Daoy (cell line): ENCODE measurements around the gene SCN11A. TPM values are rescaled to one million over a fixed set of nuclear protein-coding genes. Genes with fewer than 3 reads are reported as not detected.
"Not testable (repeated sequence)": the region's sequence is repeated elsewhere in the genome, so short reads cannot be mapped to it uniquely, and the experiment has no call there.

ENCODE experiments used
- DNase-seq: peaks from one replicate; pipeline ENCODE4 v3.0.0-alpha.2; 2015; ENCODE audit warnings: low read depth
- total RNA-seq: library from RNA; depleted of rRNA; stranded (reverse); fragments of >200 nt; shearing (Covaris generic); gene quantifications from 2 replicates; pipeline ENCODE4 v1.2.3, GENCODE V29; 2014

Gene SCN11A
- total RNA-seq, 1 experiment from 2014 or later: not detected

DNA sequence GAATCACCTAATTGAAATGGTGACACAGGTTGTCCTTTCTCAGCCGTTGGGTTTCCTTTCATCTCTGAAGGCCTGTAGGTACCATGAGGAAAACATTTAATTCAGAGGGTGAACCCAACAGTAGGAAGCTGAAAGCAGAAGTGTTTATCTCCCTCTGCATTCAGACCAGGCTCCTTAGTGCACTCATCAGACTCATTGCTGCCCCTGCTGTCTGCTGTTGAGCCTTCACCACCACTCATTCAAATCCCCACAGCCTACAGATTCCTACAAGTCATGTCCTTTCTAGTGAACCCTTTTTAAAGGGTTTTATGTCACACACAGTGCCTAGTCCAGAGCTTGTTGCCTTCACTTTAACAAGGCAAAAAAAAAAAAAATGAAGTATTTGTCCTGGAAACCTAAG is 13.5 kb upstream of the SCN11A start:
- DNase-seq: peak; percentile 6

DNA sequence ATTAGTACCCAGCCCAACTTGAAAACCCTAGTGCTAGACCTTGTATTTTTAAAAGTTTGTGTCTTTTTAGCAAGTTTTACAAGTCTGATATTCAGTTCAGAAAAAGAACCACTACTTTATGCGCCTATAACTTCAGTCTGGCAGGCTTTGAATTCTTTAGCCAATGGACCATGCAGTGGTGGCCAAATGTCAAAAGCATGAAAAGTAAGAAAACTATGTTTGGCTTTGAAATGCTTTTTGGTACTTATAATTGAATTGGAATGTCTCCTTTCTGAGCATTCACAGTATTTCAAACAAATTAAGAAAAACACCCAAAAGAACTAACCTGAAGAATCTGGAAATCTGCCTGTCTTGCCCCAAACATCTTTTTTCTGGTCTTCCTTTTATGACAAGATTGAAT is 12.9 kb upstream of the SCN11A start:
- DNase-seq: no peak

DNA sequence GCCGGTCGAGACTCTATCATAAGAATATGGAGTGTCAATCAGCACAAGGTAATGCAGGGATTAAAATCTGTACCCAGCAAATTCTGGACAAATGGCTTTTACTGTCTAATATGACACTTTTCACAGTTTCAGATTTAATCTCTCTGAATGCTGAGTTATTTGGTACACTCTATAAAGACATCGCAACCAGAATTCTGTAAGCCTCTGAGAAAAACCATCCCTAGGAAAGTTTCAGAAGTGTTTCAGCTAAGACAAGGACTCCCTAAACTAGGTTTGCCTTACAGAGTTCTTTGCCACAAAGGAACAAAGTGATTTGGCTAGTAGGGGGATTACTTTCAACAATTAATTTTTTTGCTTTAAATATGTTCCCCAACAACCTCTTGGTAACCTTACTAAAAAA is 11.4 kb upstream of the SCN11A start:
- DNase-seq: no peak

DNA sequence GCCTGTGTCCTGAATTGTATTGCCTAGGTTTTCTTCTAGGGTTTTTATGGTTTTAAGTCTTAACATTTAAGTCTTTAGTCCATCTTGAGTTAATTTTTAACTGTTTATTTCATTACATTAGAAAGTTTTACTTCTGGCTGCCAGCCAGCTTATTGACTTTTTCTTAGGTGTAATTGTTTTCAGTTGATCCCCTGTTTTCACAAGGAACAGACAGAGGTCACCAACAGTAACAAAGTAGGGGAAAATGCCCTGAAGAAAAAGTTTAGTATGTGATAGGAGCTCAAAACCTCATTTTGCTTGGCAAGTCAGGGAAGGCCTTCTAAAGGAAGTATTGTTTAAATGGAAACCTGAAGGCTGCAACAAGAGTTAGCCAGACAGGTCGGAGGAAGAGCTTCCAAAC is 10.4 kb upstream of the SCN11A start:
- no peak for DNase-seq

DNA sequence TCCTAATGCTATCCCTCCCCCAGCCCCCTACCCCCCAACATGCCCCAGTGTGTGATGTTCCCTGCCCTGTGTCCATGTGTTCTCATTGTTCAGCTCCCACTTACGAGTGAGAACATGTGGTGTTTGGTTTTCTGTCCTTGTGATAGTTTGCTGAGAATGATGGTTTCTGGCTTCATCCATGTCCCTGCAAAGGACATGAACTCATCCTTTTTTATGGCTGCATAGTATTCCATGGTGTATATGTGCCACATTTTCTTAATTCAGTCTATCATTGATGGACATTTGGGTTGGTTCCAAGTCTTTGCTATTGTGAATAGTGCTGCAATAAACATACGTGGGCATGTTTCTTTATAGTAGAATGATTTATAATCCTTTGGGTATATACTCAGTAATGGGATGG is 9.5 kb upstream of the SCN11A start:
- not testable (repeated sequence) for DNase-seq

DNA sequence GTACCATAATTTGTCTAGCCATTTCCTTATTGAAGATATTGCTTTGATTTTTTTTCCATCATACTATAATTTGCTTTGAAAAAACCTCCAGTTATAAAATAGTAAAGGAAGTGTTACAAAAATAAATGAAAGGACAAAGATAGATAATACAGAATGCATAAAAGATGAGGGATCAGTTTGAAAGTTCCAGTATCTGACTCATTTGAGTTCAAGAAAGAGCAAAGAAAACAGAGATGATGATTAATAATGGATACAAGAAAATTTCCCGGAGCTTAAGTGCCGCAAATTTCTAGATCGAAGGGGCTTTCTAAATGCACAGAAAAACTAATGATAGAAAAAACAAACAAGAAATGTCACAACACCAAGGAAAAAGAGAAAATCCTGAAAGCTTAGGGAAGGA is 4.4 kb upstream of the SCN11A start:
- no peak for DNase-seq

DNA sequence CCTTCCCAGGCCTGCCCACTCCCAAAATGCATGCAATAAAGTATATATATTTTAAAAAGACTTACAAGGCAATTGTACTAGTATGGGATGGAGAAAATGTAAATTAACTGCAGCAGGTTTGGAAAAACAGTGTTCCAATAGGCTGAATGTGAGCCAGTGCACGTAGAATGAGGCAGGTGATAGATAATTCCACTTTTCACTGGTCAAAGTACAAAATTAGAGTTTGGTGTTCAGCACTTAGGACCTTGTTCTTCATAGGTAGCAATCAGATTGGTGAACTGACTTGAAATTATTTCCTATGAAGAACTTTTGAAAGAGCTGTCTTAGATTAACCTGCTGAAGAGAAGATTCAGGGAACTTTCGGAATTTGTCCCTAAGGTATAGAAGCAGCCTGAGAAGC is 2.0 kb upstream of the SCN11A start:
- DNase-seq: no peak

DNA sequence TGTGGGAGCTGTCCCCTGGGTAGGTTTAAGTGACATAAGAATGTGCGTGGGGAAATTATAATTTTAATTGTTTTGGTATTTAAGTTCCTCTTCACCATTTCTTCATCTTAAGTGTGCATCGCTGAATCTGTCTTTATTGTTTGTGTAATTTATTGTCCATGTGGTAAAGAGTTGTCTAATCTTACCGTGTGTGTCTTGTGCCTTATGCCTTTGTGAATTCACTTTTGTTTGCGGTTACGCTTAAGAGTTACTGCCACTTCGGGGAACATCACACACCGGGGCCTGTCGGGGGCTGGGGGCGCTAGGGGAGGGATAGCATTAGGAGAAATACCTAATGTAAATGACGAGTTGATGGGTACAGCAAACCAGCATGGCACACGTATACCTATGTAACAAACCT is 839 bp upstream of the SCN11A start:
- no peak for DNase-seq

DNA sequence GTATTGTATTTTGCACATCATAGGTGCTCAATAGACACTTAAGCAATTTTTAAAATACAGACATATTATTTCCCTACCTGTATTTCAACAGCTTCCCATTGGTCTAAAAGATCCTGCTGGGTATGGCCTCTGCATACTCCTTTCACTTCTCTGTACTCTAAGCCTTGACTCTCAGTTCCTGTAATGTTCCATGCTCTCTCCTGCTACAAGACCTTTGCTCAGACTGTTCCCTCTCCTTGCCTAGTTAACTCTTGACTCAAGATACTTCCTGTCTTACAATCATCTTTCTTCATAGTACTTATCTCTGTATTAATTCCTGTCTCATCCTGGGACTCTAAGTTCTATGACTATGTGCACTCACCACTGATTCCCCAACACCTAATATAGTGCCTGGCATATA is 1.7 kb downstream of the SCN11A start:
- DNase-seq: no peak

DNA sequence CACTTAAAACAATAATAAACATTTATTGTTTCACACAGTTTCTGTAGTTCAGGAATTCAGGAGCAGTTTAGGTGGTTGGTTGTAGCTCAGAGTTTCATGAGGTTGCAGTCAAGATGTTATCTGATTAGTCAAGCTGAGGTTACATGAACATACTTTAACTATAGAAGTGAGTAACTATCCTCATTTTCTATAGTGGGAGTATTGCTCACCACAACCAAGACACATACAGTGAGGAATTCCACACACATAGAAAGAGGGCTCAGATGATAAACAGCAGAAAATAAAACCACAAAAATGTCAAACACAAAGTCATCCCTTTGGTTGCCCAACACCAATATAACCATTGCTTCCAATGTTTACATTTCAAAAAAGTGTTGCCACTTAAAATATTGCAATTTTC is 13.6 kb downstream of the SCN11A start:
- peak; percentile 54 for DNase-seq

DNA sequence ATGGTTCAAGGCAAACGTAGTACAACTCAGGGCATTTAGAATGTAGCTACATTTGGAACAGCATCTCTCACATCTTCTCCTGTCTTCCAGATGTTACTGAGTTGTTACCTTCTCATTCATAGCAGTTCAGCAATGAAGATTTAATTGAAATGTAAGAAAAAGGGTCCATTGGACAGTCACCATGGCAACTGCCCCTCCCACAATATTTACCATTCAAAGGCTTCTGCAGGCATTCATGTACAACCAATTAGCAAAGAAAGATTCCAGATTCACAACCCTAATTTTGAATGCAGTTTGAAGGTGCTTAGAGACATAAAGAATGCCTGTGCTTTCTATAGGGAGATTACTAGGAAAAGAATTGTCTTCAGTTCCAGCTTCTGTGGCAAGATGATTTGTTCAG is 22.2 kb downstream of the SCN11A start:
- DNase-seq: no peak

DNA sequence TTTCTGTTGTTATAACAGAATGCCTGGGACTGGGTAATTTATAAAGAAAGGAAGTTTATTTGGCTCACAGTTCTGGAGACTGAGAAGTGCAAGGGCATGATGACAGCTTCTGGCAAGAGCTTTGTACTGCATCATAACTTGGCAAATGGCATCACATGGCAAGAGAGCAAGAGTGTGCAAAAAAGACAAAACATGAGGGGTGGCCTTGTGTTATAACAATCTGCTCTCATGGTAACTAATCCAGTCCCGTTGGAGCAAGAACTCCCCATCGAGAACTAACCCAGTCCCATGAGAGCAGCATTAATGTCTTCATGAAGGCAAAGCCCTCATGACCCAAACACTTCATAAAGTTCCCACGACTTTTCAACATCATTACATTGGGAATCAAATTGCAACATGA is 23.2 kb downstream of the SCN11A start:
- DNase-seq: no peak

DNA sequence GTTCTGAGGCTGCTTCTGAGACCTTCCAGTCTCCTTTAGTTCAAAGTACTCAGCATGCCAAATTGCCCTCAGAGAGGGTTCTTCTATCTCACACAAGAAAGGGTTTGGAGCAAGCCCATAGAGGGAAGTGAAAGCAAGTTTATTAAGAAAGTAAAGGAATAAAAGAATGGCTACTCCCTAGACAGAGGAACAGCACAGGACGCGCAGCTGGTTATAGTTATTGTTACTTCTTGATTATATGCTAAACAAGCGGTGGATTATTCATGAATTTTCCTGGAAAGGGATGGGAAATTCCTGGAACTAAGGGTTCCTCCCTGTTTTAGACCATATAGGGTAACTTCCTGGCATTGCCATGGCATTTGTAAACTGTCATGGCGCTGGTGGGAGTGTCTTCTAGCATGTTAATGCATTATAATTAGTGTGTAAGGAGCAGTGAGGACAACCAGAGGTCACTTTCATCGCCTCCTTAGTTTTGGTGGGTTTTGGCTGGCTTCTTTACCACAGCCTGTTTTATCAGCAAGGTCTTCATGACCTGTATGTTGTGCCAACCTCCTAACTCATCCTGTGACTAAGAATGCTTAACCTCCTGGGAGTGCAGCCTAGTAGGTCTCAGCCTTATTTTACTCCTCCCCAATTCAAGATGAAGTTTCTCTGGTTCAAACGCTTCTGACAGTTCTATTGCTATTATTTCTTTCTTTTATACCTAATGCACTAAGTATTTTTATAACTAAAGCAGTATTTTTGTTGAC is 26.3 kb downstream of the SCN11A start:
- peak; percentile 51 for DNase-seq

DNA sequence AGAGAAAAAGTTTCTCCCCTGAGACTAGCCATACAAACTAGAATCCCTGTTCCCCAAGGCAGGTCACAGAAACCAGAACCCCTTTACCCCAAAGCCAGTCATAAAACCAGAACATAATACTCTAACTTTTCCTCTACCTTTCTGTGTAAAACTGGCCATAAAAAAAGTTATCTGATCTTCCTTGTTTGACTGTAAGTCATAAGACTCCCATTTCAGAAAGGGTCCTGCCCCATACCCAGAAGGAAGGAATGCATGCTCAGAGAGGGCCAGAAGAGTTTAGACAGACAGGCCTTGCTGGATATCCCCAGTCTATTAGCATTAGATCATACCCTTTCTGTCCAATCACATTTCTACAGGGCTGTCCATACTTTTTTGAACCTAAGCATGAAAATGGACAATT is 27.2 kb downstream of the SCN11A start:
- no peak for DNase-seq

DNA sequence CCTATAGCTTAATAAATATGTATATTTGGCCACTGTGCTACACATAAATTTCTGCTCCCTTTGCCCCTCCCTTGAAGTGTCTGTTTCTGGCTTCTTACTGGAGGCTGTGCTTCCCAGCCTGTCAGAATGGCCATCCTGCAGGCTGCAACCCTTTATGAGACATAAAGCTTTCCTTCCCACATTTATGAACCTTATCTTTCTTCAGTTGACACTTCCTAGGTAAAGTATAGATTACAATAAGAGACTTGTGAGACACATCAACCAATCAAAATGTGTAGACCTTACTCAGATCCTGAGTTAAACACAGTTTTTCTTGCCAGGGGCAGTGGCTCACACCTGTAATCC is 29.5 kb downstream of the SCN11A start:
- DNase-seq: no peak

DNA sequence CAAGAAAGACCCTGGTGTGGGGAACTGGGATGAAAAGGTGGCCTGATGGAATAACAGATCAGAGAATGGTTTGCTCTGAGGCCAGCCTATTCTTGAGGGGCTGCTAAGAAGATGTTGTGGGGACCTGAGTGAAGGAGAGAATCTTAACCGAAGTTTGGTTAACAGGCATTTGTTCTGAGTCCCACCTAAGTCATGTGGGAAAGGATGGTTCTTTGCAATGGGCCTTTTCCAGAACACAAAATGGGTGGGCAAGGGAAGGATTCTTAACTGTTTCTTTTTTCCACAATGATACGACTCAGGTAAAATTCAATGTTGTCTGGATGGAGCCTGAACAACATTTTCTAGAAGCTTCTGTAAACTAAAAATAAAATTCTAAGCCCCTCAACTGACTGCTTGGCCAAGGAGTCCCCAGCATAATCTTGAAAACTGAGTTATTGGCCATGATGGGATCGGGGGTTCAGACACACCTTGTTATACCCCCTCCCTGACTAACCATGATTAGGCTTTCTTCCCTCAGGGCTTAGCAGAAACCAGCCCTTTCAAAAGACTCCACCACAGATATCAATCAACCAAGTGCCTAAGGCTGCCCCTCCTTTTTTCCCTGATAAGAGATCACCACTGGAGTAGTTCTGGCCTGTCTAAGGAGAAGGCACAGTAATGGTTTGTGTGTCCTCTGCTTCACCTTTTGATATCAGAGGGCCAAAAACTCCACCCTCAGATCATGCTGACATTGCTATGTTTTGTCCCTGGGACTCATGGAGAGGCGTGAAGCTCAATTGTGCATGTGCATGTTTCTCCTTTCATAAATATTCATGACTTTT is 30.1 kb downstream of the SCN11A start:
- DNase-seq: no peak

DNA sequence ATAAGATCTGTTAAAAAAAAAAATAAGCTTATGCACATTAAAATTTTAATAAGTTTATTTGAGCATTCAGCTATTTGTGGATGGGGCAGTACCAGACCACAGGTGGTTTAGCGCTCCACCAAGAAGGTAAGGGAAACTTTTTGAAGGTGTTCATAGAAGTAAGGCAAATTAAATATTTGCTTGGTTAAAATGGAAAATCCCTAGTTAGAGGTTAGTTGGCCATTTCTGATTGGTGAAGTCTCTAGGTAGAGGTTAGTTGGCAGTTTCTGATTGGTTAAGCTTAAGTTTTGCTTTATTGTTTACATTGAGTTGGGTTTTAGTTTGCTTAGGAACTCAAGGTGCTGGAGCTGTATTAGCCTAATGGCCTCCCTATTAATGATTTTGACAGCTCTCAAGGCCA is 30.7 kb downstream of the SCN11A start:
- no peak for DNase-seq

DNA sequence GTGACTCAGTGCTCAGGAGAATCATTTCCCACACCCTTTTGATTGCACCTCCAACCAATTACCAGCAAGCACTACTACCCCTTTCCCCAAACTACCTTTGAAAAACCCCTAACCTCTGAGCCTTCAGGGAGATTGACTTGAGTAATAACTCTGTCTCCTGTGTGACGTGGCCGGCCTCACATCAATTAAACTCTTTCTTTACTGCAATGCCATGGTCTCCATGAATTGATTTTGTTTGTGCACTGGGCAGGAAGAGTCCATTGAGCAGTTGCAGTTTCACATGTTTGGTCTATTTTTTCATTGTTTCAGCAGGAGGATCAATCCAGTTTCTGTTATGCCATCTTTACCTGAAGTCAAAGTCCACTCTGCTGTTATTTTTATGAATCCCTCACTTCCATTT is 32.4 kb downstream of the SCN11A start:
- no peak for DNase-seq

DNA sequence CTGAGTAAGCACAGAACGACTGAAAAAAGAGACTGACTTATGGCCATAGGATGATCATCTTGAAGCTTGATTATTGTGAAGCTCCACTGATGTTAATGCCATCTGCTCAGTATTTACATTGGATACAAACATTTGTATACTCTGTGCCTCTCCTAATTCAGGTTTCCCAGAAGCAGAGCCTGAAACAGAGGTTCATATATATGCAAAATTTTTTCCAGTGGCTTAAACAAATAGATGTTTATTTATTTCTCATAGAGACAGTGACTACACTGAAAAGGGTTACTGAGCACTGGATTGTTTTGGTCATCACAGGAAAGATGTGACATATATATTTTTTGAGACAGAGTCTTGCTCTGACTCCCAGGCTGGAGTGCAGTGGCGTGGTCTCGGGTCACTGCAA is 36.3 kb downstream of the SCN11A start:
- no peak for DNase-seq

DNA sequence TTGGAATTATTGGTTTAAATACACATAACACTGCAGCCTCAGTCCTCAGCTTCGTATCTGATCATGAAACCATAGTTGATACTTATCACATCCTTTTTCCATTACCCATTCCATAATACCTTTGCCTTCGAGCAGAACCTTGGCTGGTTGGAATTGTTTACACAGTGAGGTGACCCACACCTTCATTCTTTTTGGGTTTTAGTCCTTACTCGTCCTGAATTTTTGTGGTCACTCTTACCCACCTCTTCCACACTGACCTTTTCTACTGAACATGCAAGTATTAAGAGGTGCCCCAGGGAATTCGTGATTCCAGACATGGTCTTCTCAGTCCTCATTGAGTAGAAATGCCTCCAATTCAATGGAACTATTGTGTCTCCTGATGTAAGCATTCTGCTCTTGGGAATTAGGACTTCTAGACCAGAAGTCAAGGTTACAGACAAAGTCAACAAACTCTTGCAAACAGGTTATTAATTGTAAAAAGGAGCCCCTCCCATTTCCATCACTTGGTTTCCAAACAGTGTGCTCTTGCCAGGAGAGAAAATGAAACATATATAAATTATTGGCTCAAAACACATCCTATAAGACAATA is 37.7 kb downstream of the SCN11A start:
- DNase-seq: no peak

DNA sequence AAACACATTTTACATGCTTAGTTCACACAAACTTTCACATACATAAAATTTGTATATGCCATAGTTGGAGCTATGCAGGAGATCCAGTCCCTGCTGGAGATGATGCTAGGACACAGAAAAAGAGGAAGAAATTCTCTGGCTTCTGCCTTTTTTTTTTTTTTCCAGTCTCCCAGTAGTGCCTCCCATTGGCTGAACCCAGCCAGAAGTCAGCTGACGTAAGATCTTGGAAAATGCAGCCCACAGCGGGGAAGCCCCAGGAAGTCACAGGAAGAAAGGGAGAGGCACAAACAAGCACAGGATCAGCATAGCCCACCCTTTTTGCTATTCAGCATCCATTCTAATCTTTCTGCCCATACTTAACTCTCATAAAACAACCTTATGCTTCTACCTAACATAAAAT is 38.5 kb downstream of the SCN11A start:
- peak; percentile 33 for DNase-seq

DNA sequence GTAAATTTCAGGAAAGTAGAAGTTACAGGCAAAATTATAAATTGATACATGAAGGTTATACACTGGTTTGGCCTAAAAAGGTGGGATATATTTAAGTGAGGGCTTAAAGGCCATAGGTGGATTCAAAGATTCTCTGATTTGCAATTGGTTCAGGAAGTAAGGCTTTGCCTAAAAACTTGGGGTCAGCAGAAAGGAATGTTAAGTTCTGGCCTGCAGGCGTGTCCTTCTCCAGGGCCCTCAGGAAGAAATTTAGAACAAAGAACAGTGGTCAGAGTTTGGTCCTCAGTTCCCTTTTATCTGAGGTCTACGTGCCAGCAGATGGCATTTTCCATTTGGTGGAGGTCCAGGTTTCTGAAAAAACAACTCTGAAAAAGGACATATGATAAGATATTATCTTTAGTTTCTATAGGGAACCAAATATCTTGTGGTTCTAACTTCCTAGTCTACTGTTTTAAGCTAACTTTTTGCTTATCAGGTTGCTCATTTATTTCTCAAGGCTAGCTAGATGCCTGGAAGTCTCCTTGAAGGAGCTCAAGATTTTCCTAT is 40.5 kb downstream of the SCN11A start:
- DNase-seq: no peak

DNA sequence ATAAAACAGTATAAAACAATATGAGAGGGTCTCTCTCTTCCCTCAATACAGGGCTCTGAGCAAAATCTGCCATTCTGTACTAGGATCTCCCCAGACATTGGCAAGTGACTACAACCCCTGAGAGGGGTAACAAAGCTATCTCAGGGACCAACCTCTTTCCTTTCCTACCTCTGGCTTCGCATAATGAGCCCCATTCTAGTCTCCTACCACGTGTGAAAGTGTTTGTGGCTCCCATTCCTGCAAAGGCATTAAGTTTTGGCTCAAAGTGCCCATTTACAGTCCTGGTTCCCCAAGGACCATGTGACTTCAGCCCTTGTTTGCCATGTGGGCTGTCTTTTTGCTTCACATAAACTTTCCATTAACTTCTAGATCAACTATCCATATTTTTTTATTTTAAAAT is 46.4 kb downstream of the SCN11A start:
- no peak for DNase-seq
